A549 (cell line): ENCODE data around the gene PLEKHA8. TPM values are rescaled to one million over a fixed set of nuclear protein-coding genes. Genes with fewer than 3 reads are reported as not detected.
A peak's percentile ranks its signal among the peaks of the same experiment; 100 is the strongest.

Source experiments
- ATAC-seq, 2 experiments: fragments of 200-7000 bp in 1 of 2; fragments of >200 bp in 1 of 2; cut with Nextera tagmentation in 1 of 2; cut with Tn5 transposase in 1 of 2; 3 replicates each; pipeline versions ENCODE4 v1.8.0 to v1.9.1; 2018 to 2020; ENCODE audit warnings: mild to moderate bottlenecking in 1 of 2, moderate library complexity in 1 of 2
- CTCF ChIA-PET: fragments of 300-600 bp; sonication (Branson Sonifier 250); formaldehyde crosslinking; extraction: SDS; loops from one replicate; lab custom pipeline; 2021; ENCODE audit warnings: antibody characterized with exemption, inconsistent platforms; lab: Yijun Ruan, JAX
- POLR2A ChIA-PET: fragments of 350-600 bp; formaldehyde crosslinking; extraction: SDS; loops from one replicate; lab custom pipeline; 2021; ENCODE audit warnings: antibody characterized with exemption, inconsistent platforms; lab: Yijun Ruan, JAX
- DNase-seq, 2 experiments: peaks; one replicate each; pipeline versions ENCODE4 v3.0.0 to v3.0.0-alpha.2; 2011 to 2016; ENCODE audit warnings: low read depth in 1 of 2, low spot score in 1 of 2
- FAIRE-seq: peaks from 2 replicates; lab custom pipeline; 2011; peaks lifted over from hg19 to GRCh38; lab: Jason Lieb, UNC
- H3K27ac ChIP-seq, 2 experiments: fragments of >200 bp; sonication (Bioruptor Twin); formaldehyde crosslinking; 3 replicates each; pipeline ENCODE4 v1.5.1; 2016 to 2017
- H3K4me1 ChIP-seq: fragments of >200 bp; sonication (Bioruptor Twin); formaldehyde crosslinking; 3 replicates; pipeline ENCODE4 v1.6.1; 2016
- H3K4me2 ChIP-seq: fragments of >200 bp; sonication (Bioruptor Twin); formaldehyde crosslinking; 3 replicates; pipeline ENCODE4 v1.6.1; 2016
- H3K4me3 ChIP-seq: fragments of >200 bp; sonication (Bioruptor Twin); formaldehyde crosslinking; 3 replicates; pipeline ENCODE4 v1.5.1; 2016
- H3K9me3 ChIP-seq: fragments of >200 bp; sonication (Bioruptor Twin); formaldehyde crosslinking; 3 replicates; pipeline ENCODE4 v1.6.1; 2016
- CBX2 ChIP-seq: fragments of 200-600 bp; sonication (generic); IDR thresholded peaks from 2 replicates; pipeline ENCODE4 v1.6.1; 2016; ENCODE audit warnings: low read depth, mild to moderate bottlenecking, borderline replicate concordance
- CEBPB ChIP-seq, 2 experiments: fragments of >200 bp in 1 of 2; sonication (Bioruptor Twin) in 1 of 2; formaldehyde crosslinking in 1 of 2; IDR thresholded peaks; 2 replicates each; pipeline ENCODE4 v1.6.1; 2012 to 2016
- E2F6 ChIP-seq: IDR thresholded peaks from 2 replicates; pipeline ENCODE4 v1.6.1; 2012; ENCODE audit warnings: low read depth, borderline replicate concordance
- EHF ChIP-seq: fragments of 250-450 bp; sonication (Bioruptor Pico); IDR thresholded peaks from 2 replicates; pipeline ENCODE4 v1.5.0; 2020; ENCODE audit warnings: mild to moderate bottlenecking
- EHMT2 ChIP-seq: fragments of 200-600 bp; sonication (generic); IDR thresholded peaks from 2 replicates; pipeline ENCODE4 v1.6.1; 2016; ENCODE audit warnings: antibody characterized with exemption, low read depth, mild to moderate bottlenecking, moderate library complexity
- ELK1 ChIP-seq: fragments of 150-350 bp; IDR thresholded peaks from 2 replicates; pipeline ENCODE4 v1.6.1; 2014; ENCODE audit warnings: low read depth, mild to moderate bottlenecking, low read length
- FOXS1 ChIP-seq: fragments of 250-450 bp; sonication (Bioruptor Pico); IDR thresholded peaks from 2 replicates; pipeline ENCODE4 v1.5.0; 2020; ENCODE audit warnings: mild to moderate bottlenecking, moderate library complexity
- HDAC2 ChIP-seq: fragments of 200-600 bp; sonication (generic); IDR thresholded peaks from 2 replicates; pipeline ENCODE4 v1.6.1; 2016
- HES2 ChIP-seq: fragments of >200 bp; sonication (Bioruptor Twin); formaldehyde crosslinking; IDR thresholded peaks from 2 replicates; pipeline ENCODE4 v1.6.1; 2016
- HOXA7 ChIP-seq: fragments of 250-450 bp; sonication (Bioruptor Pico); IDR thresholded peaks from 2 replicates; pipeline ENCODE4 v1.5.0; 2020; ENCODE audit warnings: mild to moderate bottlenecking, moderate library complexity
- HOXB13 ChIP-seq: fragments of 250-450 bp; sonication (Bioruptor Pico); IDR thresholded peaks from 2 replicates; pipeline ENCODE4 v1.5.0; 2020; ENCODE audit warnings: low read depth, mild to moderate bottlenecking, moderate library complexity
- HOXB5 ChIP-seq: fragments of 250-450 bp; sonication (Bioruptor Pico); IDR thresholded peaks from 2 replicates; pipeline ENCODE4 v1.5.0; 2020; ENCODE audit warnings: mild to moderate bottlenecking, moderate library complexity
- JUNB ChIP-seq: fragments of >200 bp; sonication (Bioruptor Twin); formaldehyde crosslinking; IDR thresholded peaks from 2 replicates; pipeline ENCODE4 v1.6.1; 2016
- MAFK ChIP-seq: fragments of 450-650 bp; IDR thresholded peaks from 2 replicates; pipeline ENCODE4 v1.6.1; 2014; ENCODE audit not compliant: partially characterized antibody
- MAZ ChIP-seq: fragments of 150-350 bp; IDR thresholded peaks from 2 replicates; pipeline ENCODE4 v1.6.1; 2014; ENCODE audit warnings: antibody characterized with exemption, low read depth, low read length, borderline replicate concordance
- MYC ChIP-seq: IDR thresholded peaks from 2 replicates; pipeline ENCODE4 v1.6.1; 2012; ENCODE audit warnings: mild to moderate bottlenecking, inconsistent platforms, low read length, improper control_type of control experiment, borderline replicate concordance
- NPAS2 ChIP-seq: fragments of 250-450 bp; sonication (Bioruptor Pico); IDR thresholded peaks from 2 replicates; pipeline ENCODE4 v1.8.0; 2022; ENCODE audit warnings: mild to moderate bottlenecking, moderate library complexity, borderline replicate concordance
- NR3C1 ChIP-seq: fragments of >200 bp; sonication (Bioruptor Twin); formaldehyde crosslinking; IDR thresholded peaks from 3 replicates; pipeline ENCODE4 v1.6.1; 2017
- POLR2A ChIP-seq: IDR thresholded peaks from 2 replicates; pipeline ENCODE4 v1.6.1; 2012; ENCODE audit warnings: mild to moderate bottlenecking, low read length
- RARB ChIP-seq: fragments of 250-450 bp; sonication (Bioruptor Pico); IDR thresholded peaks from 2 replicates; pipeline ENCODE4 v1.8.0; 2021; ENCODE audit warnings: mild to moderate bottlenecking, moderate library complexity
- REST ChIP-seq: fragments of 200-600 bp; sonication (generic); IDR thresholded peaks from 2 replicates; pipeline ENCODE4 v1.6.1; 2016; ENCODE audit warnings: antibody characterized with exemption, mild to moderate bottlenecking, moderate library complexity
- RNF2 ChIP-seq: fragments of 200-600 bp; sonication (generic); IDR thresholded peaks from 2 replicates; pipeline ENCODE4 v1.6.1; 2016; ENCODE audit warnings: low read depth, mild to moderate bottlenecking, antibody characterized with exemption, moderate library complexity, borderline replicate concordance
- SMC3 ChIP-seq: fragments of >200 bp; sonication (Bioruptor Twin); formaldehyde crosslinking; IDR thresholded peaks from 3 replicates; pipeline ENCODE4 v1.6.1; 2018; ENCODE audit warnings: inconsistent platforms
- SREBF2 ChIP-seq: fragments of 450-650 bp; IDR thresholded peaks from 2 replicates; pipeline ENCODE4 v1.6.1; 2014; ENCODE audit warnings: mild to moderate bottlenecking, moderate library complexity
- TFCP2L1 ChIP-seq: fragments of 250-450 bp; sonication (Bioruptor Pico); IDR thresholded peaks from 2 replicates; pipeline ENCODE4 v1.5.0; 2021; ENCODE audit warnings: mild to moderate bottlenecking
- USF2 ChIP-seq: fragments of 450-650 bp; IDR thresholded peaks from 2 replicates; pipeline ENCODE4 v1.6.1; 2014; ENCODE audit warnings: antibody characterized with exemption
- ZC3H11A ChIP-seq: fragments of 450-650 bp; IDR thresholded peaks from 2 replicates; pipeline ENCODE4 v1.6.1; 2014; ENCODE audit warnings: antibody characterized with exemption, mild to moderate bottlenecking
- WGBS: methylation state at CpG from one replicate; pipeline ENCODE4 v1.1.6; 2017; ENCODE audit errors: missing lambda C conversion rate; 5-methylcytosine and 5-hydroxymethylcytosine counted together
- polyA plus RNA-seq, 4 experiments: library from polyadenylated mRNA; depleted of rRNA in 3 of 4; stranded (reverse); fragments of >200 nt; fragmentation: RNase III in 1 of 4; extraction: RNeasy Plus Mini Kit Qiagen cat#74134 plus additional on column Dnase treatment in 1 of 4; gene quantifications; 2 replicates in 3 of 4; 3 replicates in 1 of 4; pipeline ENCODE4 v1.2.3, GENCODE V29; 2011 to 2017
- TF ChIP-seq, protein P1 (sequence below): IDR thresholded peaks from 2 replicates; pipeline ENCODE4 v1.6.1; 2012

The PLEKHA8 gene
- polyA plus RNA-seq, 2 of the 4 experiments (the other 2 are of a cell fraction): 5.9 to 10.9 TPM

- no peak for DNase-seq
- Histone ChIP-seq H3K4me1 (peaks cover 28% of the 10 kb centered on the region; the same call in 2 of the 3 replicates), H3K27ac (no peak overlapping the region; a peak in 1 of 6 replicates), H3K4me3 (no peak overlapping the region), H3K4me2 (no peak overlapping the region), H3K9me3 (no peaks in the 10 kb centered on the region)
- ChIA-PET CTCF (interaction anchor here (1.3 to 4.1 kb wide), 6 partner anchors 11 to 394 kb away, joined by 3 to 15 read pairs (median 4); no protein-coding TSS in a partner anchor), POLR2A (no interaction called here)
- FAIRE-seq: no peak
- TF ChIP-seq CBX2 (no peak), TFCP2L1 (CRISPR knock-in tag) (no peak), SREBF2 (no peak), ZC3H11A (no peak), RNF2 (no peak), EHF (CRISPR knock-in tag) (no peak), HOXA7 (no peak), HES2 (no peak), EHMT2 (no peak), ELK1 (no peak), NPAS2 (no peak), SMC3 (no peak), MYC (no peak), E2F6 (no peak)
- TF ChIP-seq, protein P1, sequence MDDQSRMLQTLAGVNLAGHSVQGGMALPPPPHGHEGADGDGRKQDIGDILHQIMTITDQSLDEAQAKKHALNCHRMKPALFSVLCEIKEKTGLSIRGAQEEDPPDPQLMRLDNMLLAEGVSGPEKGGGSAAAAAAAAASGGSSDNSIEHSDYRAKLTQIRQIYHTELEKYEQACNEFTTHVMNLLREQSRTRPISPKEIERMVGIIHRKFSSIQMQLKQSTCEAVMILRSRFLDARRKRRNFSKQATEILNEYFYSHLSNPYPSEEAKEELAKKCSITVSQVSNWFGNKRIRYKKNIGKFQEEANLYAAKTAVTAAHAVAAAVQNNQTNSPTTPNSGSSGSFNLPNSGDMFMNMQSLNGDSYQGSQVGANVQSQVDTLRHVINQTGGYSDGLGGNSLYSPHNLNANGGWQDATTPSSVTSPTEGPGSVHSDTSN: no peak
- WGBS: 57% methylated on average over 6 of the region's 6 CpGs
- no peak for ATAC-seq
These were observed 142.4 kb downstream of the PLEKHA8 start for GRCh38 chr7:30170476-30171205.

DNA sequence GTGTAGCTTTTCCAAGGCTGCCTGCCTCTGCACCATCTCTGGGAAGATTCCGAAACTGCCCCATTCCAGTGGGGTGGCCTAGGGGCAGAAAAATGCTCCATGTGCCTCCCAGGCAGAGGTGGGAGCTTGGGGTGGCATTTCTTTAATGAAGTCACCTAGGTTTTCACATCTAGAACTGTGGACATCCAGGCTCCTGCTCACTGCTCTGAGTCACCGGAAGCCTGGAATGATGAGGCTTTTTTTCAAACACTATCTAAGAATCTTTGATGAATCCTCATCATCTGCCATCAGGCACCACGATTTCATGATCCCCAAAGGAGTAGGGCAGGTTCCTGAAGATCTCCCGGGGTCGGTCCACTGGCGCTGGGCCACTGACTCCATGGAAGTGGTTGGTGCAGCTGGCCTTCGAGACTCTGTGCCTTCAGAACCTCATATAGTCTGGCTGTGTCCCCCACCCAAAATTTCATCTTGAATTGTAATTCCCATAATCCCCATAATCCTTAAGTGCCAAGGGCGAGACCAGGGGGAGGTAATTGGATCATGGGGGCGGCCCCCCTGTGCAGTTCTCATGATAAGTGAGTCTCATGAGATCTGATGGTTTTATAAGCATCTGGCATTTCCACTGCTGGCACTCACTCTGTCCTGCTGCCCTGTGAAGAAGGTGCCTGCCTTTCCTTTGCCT lies 143.7 kb downstream of the PLEKHA8 start:
- no peak for FAIRE-seq
- Histone ChIP-seq H3K4me1 (peaks cover 28% of the 10 kb centered on the region; the same call in 2 of the 3 replicates), H3K4me2 (peak overlapping the region; percentile 31; the same call in 2 of the 3 replicates), H3K9me3 (no peaks in the 10 kb centered on the region), H3K4me3 (no peak overlapping the region), H3K27ac (peak overlapping the region in 1 of 2 experiments; percentile 29; a peak in 1 of 6 replicates)
- POLR2A ChIA-PET: no interaction called here
- DNase-seq: peak in 1 of 2 experiments; percentile 19
- CTCF ChIA-PET: interaction anchor here (2.0 to 4.1 kb wide), 2 partner anchors 8 to 392 kb away, joined by 14 to 15 read pairs; no protein-coding TSS in a partner anchor
- 61% methylated on average over 9 of the region's 9 CpGs for WGBS
- ATAC-seq: peak in 1 of 2 experiments; percentile 25; a peak in 1 of 6 replicates
- TF ChIP-seq RARB (CRISPR knock-in tag): no peak
- no peak for TF ChIP-seq NR3C1
- TF ChIP-seq USF2: no peak
- TF ChIP-seq MAZ: no peak
- TF ChIP-seq FOXS1: no peak
- TF ChIP-seq CEBPB (IDR thresholded peaks at IDR 0.05): no peak
- TF ChIP-seq POLR2A: no peak
- TF ChIP-seq ZC3H11A: no peak
- TF ChIP-seq MAFK: no peak
- TF ChIP-seq, protein P1: no peak
- TF ChIP-seq EHF (CRISPR knock-in tag): no peak
- TF ChIP-seq HOXB13 (CRISPR knock-in tag): no peak
- TF ChIP-seq REST: no peak
- no peak for TF ChIP-seq HDAC2
- TF ChIP-seq HOXB5 (CRISPR knock-in tag): no peak
- no peak for TF ChIP-seq JUNB
